GM12873 (cell line): ENCODE measurements around the gene MAST4.

Experiments used
- TF ChIP-seq, protein P1 (sequence below): IDR thresholded peaks from 2 replicates; pipeline ENCODE4 v1.5.1; 2012; ENCODE audit warnings: low read depth, mild to moderate bottlenecking, moderate library complexity, low read length, control low read depth; ENCODE audit not compliant: insufficient read depth; ENCODE audit errors: missing control alignments

The MAST4 gene

DNA sequence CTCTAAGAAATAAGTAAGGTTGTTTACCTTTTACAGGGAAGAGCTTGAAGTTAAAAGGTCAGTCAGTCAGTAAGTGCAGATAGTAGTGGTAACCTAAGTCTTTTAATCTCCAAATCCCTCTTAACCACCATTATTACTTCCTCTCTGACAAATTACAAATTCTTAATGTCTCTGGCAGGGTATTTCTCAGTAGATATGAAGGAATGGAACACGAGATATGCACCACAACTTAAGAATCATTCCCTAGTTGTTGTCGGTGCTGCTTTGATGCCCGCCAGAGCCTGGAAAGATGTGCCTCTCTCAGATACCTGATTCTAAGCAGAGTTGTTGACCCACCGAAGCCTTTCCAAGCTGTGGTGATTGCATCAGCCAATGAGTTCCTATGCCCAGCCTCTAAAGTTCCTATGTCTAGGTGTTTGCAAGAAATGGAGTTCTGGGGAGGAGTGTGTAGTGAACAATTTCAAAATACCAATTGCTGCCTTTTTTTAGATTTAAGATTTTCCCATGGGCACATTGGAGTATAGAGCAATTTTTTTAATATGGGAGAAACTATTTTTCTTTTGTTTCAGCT lies 521.9 kb downstream of the MAST4 start:
- TF ChIP-seq, protein P1, sequence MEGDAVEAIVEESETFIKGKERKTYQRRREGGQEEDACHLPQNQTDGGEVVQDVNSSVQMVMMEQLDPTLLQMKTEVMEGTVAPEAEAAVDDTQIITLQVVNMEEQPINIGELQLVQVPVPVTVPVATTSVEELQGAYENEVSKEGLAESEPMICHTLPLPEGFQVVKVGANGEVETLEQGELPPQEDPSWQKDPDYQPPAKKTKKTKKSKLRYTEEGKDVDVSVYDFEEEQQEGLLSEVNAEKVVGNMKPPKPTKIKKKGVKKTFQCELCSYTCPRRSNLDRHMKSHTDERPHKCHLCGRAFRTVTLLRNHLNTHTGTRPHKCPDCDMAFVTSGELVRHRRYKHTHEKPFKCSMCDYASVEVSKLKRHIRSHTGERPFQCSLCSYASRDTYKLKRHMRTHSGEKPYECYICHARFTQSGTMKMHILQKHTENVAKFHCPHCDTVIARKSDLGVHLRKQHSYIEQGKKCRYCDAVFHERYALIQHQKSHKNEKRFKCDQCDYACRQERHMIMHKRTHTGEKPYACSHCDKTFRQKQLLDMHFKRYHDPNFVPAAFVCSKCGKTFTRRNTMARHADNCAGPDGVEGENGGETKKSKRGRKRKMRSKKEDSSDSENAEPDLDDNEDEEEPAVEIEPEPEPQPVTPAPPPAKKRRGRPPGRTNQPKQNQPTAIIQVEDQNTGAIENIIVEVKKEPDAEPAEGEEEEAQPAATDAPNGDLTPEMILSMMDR = no peak

DNA sequence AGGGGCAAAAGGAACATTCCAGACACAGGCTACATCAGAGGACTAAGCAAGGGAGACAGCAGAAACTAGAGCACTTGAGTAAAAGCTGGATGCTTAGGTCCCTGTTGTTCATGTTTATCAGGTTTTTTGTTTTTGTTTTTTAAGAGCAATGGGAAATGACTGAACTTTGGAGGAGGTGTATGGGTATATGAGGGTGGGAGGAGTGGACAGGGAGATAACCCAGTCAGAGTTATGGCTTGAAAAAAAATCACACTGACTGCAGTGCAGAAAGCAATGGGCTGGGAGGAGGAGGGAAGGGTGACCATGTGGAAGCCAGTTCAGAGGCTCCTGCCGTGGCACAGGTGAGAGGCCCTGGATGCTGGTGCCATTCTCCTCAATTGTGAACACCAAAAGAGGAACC lies 522.8 kb downstream of the MAST4 start:
- TF ChIP-seq, protein P1 = no peak

DNA sequence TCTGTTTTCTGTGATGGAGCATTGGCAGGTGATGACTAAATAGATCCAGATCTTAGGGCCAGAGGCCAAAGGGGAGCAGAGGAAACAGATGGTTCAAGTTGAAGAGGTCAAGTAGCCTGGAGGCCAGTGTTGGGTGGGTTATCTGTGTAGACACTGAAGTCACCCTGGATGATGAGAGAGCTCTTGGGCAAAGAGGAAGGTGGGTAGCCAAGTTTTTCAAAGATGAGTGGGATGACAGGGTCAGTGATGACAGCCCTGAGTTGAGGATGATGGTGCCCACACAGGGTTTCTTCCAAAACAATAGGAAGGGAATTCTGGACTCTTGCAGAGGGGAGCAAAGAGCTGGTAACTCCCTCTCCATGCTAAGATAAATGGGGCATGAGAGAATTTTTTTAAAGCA lies 523.8 kb downstream of the MAST4 start:
- TF ChIP-seq, protein P1 = no peak

DNA sequence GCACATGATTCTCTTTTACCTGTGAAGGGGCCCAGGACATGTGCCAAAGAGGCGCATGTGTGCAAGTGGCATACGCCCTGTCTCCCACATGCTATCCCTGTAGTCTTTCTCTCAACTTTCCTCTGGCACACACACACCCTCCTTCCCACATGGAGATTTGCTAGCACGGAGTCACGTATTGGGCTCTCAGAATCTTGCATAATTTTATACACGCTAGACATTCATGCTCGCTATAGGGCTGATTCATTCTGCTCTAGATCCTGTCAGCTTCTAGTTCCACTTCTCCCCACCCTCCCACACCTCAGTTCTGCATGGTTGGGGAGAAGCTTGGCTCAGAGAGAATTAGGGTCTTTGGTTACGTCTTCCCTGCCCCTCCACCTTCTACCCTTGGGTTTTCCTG lies 527.6 kb downstream of the MAST4 start:
- TF ChIP-seq, protein P1 = no peak

DNA sequence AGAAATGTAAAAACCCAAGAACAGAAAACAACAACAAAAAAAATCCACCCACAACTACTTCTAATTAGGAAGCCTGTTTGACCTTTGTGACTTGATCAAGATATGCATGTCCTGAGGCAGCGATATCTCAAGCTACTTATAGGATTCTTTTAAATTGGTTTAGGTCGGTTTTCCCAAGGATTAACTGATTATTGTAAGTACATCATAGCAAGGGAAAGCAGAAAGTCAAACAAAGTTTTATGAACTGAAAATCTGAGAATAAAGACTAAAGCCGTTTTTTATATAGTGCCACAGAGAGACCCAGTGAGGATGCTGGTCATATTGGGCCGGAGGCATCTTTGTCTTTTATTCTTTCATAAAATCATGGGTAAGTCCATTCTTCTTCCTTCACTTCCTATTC lies 528.4 kb downstream of the MAST4 start:
- TF ChIP-seq, protein P1 = no peak

DNA sequence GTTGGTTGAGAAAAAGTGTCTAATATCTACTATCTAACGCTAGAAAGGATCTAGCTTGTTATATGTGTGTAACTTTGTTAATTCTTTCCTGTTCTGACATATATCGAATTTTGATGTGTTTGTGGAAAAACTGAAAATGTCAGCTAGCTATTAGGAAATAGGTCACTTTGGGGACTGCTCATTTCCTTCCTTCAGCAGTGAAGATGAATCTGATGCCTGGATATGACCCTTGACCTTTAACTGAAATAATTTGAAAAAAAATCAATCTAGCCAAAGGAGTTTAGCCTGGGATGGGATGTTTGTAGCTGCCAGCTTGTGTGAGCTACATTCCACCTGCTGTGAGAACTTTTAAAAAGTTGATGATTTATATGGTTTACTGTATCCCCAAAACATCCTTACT lies 533.6 kb downstream of the MAST4 start:
- TF ChIP-seq, protein P1 = no peak

DNA sequence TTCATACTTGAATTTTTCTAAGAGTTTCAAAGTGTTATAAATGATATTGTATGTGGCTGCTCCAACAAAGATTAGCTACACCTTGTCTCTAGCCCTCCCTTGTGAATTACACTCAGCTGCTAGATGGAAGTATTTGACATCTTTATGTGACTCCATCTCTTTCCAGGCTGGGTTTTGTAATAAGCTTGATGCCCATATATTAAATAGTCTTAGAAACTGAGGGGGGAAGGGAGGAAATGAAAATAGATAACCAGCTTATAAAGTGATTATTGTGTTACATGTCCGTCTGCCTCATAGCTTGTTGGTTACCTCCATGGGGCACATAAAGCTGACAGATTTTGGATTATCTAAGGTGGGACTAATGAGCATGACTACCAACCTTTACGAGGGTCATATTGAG lies 537.0 kb downstream of the MAST4 start:
- TF ChIP-seq, protein P1 = no peak
